NT2/D1 (cell line): Measurements from ENCODE around the gene PPIL6.

Experiments
- DNase-seq: peaks from one replicate; pipeline ENCODE4 v3.0.0-alpha.2; 2011; ENCODE audit warnings: low read depth, low spot score
- H3K27me3 ChIP-seq: 2 replicates; pipeline ENCODE4 v1.6.0; 2011; ENCODE audit warnings: mild to moderate bottlenecking; ENCODE audit not compliant: insufficient read length, insufficient read depth
- H3K36me3 ChIP-seq: 2 replicates; pipeline ENCODE4 v1.6.1; 2011; ENCODE audit warnings: mild to moderate bottlenecking, low read length, mixed read lengths; ENCODE audit not compliant: insufficient read depth, insufficient read length
- H3K4me1 ChIP-seq: 2 replicates; pipeline ENCODE4 v1.5.1; 2011; ENCODE audit not compliant: insufficient read depth, insufficient read length
- H3K4me3 ChIP-seq: 2 replicates; pipeline ENCODE4 v1.5.1; 2011; ENCODE audit warnings: low read depth; ENCODE audit not compliant: insufficient read length
- H3K9ac ChIP-seq: 2 replicates; pipeline ENCODE4 v1.6.0; 2011; ENCODE audit warnings: low read depth; ENCODE audit not compliant: insufficient read length
- H3K9me3 ChIP-seq: 2 replicates; pipeline ENCODE4 v1.5.1; 2011; ENCODE audit warnings: mild to moderate bottlenecking, low read length; ENCODE audit not compliant: insufficient read depth
- SUZ12 ChIP-seq: IDR thresholded peaks from 2 replicates; pipeline ENCODE4 v1.6.1; 2011; ENCODE audit not compliant: insufficient read length, insufficient read depth; ENCODE audit errors: extremely low read depth
- YY1 ChIP-seq: IDR thresholded peaks from 2 replicates; pipeline ENCODE4 v1.6.1; 2011; ENCODE audit not compliant: insufficient read length, insufficient read depth
- ZNF274 ChIP-seq: IDR thresholded peaks from 2 replicates; pipeline ENCODE4 v1.6.1; 2011; ENCODE audit warnings: mild to moderate bottlenecking, low read depth, low read length

The PPIL6 gene

DNA sequence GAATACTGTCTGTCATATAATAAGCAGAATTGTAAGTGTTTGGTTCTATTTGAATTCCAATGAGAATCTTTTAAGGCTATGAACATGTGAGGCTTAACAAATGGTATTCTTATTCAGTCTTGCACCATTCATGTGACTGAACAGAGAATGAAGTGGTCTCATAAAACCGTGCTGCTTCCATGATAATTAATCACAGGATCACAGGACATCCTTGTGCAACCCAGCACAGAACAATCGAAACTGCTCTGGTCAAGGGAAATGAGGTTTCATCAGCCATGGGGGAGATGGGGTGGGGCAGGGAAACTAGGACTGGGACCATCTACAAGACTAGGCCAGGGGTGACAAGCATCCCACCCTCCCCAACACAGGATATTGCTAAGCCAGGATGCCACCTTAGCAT is 6.0 kb downstream of the PPIL6 start:
- TF ChIP-seq YY1 (no peak), ZNF274 (no peak), SUZ12 (no peak)
- no peaks in the 10 kb centered on the region for H3K36me3 ChIP-seq
- DNase-seq: no peak

DNA sequence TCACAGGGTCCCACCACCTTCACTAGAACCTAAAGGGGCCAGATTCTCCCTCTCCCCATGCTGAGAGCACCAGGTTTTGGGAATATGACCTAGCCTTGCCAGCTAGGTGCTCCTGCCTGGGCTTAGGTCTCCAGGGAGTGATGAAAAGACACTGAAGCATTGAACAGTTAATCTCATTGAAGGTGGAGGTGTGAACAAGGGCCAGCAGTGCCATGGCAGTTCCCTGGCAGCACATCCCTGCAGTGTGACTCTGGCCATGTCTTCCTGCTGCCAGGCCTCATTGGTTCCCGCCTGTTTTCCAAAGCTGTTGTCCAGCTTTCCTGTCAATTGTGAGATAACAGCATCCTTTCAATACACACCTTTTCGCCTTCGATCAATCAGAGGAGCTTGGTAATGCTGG is 10.9 kb downstream of the PPIL6 start:
- TF ChIP-seq SUZ12: no peak
- no peak for TF ChIP-seq ZNF274
- TF ChIP-seq YY1: no peak
- Histone ChIP-seq H3K27me3 (no peaks in the 10 kb centered on the region), H3K36me3 (no peaks in the 10 kb centered on the region), H3K9me3 (no peaks in the 10 kb centered on the region), H3K9ac (no peak overlapping the region), H3K4me1 (no peaks in the 10 kb centered on the region), H3K4me3 (no peak overlapping the region)
- DNase-seq: no peak

More for the DNA sequence above, 6.0 kb downstream of the PPIL6 start:
- H3K4me1 ChIP-seq: peaks cover under 1% of the 10 kb centered on the region
- H3K27me3 ChIP-seq: peaks cover 1% of the 10 kb centered on the region
- H3K9me3 ChIP-seq: no peaks in the 10 kb centered on the region
- no peak overlapping the region for H3K9ac ChIP-seq
- H3K4me3 ChIP-seq: no peak overlapping the region

DNA sequence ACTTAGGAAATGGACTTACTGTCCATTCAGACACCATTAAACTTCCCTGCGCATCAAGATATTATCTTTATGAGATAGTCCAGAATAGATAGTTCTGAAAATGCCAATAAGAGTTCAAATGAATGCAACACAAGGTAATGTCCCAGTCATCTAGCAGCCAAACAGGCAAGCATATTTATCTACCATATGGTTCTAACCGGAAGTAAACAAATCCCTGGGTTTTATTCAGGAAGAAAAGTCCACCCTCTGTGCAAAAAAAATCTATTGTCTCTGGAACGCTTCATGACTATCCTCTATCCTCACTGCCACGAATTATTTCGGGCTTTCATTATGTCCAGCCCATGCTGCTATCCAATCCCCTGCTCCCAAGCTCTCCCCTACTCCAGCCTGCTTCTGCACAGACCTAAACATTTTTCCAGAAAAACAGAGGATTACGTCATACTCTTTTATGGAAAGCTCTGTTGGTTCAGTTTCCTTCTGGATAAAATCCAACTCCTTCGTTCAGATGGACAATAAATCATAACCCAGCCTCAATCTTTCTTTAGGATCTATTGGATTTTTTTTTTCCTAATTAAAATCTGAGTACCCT is 11.4 kb downstream of the PPIL6 start:
- Histone ChIP-seq H3K4me1 (no peaks in the 10 kb centered on the region), H3K4me3 (no peak overlapping the region), H3K9ac (no peak overlapping the region), H3K36me3 (no peaks in the 10 kb centered on the region), H3K9me3 (no peaks in the 10 kb centered on the region), H3K27me3 (no peaks in the 10 kb centered on the region)
- DNase-seq: no peak
- TF ChIP-seq SUZ12 (no peak), YY1 (no peak), ZNF274 (no peak)

DNA sequence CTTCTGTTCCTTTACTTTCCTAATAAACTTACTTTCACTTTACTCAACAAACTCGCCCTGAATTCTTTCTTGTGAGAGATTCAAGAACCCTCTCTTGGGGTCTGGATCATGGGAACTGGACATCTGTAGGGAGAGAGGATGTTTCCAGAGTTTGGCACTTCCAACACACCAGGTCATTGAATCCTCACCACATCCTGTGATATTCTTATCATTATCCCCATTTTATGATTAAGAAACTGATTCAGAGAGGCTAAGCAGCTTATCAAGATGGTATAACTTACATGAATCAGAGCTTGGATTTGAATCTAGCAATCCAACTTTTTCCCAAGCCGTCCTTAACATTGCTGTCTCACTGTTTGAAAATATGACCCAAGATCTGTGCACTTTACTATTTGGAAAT is 15.5 kb downstream of the PPIL6 start:
- TF ChIP-seq YY1 (no peak), ZNF274 (no peak), SUZ12 (no peak)
- no peak for DNase-seq

DNA sequence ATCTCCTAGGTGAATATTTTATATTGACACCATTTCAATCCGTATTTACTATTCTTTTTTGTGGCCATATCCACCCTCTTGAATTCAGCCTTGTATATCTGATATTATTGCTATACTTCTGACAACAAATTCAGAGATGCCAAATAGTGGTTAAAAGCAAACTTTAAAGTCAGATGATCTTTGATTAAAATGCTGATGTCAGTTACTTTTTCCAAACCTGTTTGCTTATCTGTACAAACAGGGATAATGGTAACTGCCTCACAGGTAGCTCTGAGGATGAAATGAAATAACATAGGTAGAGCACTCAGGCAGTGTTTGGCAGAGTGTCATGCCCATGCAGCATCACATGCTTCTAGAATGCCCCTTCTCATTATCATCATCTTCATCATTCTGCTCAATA is 19.2 kb downstream of the PPIL6 start:
- no peak for DNase-seq
- no peak overlapping the region for H3K4me3 ChIP-seq
- no peak for TF ChIP-seq YY1
- H3K4me1 ChIP-seq: no peaks in the 10 kb centered on the region
- H3K9ac ChIP-seq: no peak overlapping the region
- H3K27me3 ChIP-seq: no peaks in the 10 kb centered on the region
- no peaks in the 10 kb centered on the region for H3K9me3 ChIP-seq
- no peaks in the 10 kb centered on the region for H3K36me3 ChIP-seq

More for the DNA sequence above, 15.5 kb downstream of the PPIL6 start:
- no peak overlapping the region for H3K4me3 ChIP-seq
- no peaks in the 10 kb centered on the region for H3K9me3 ChIP-seq
- H3K4me1 ChIP-seq: no peaks in the 10 kb centered on the region
- H3K9ac ChIP-seq: no peak overlapping the region
- no peaks in the 10 kb centered on the region for H3K27me3 ChIP-seq
- H3K36me3 ChIP-seq: no peaks in the 10 kb centered on the region

DNA sequence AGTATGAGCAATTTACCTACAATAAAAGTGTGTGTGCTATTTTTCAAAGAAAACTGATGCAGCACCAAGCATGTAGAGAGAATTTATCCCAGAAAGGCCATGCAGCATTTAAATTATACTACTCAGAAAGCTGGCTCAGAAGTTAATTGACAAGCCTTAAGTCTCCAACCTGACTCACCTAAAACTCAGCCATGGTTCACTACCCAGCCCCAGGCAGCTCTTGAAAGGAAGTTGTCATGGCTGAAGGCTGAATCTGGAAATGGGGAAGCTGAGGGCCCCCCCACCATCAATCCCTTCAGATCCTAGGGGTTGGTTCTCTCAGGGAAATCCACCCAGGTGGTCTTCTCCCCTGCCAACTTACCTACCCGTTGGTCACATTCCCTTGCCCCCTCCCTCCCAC is 19.7 kb downstream of the PPIL6 start:
- DNase-seq: no peak
- H3K9me3 ChIP-seq: no peaks in the 10 kb centered on the region
- H3K9ac ChIP-seq: no peak overlapping the region
- no peaks in the 10 kb centered on the region for H3K36me3 ChIP-seq
- no peak for TF ChIP-seq SUZ12
- no peak for TF ChIP-seq ZNF274
- no peak for TF ChIP-seq YY1
- no peaks in the 10 kb centered on the region for H3K27me3 ChIP-seq
- no peak overlapping the region for H3K4me3 ChIP-seq
- no peaks in the 10 kb centered on the region for H3K4me1 ChIP-seq

DNA sequence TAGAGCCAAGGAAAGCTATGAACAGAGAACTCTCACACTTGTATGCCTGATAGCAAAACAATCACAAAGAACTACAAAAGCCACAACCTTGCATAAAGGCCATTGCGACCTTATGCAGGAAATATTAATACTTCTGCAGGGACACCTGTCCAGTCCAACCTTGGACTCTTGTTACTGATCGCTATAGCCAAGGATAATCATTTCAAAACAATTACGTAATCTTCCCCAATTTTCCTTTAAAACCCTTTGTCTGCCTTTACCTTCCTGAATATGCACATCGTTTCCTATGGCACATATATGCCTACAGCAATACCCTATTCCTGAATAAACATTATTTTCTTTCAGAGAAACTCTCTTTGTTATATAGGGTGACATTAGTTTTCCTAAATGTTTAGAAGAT is 22.8 kb downstream of the PPIL6 start:
- Histone ChIP-seq H3K9me3 (no peaks in the 10 kb centered on the region), H3K27me3 (no peaks in the 10 kb centered on the region), H3K9ac (no peak overlapping the region), H3K4me3 (no peak overlapping the region), H3K4me1 (no peaks in the 10 kb centered on the region), H3K36me3 (no peaks in the 10 kb centered on the region)
- DNase-seq: no peak
- no peak for TF ChIP-seq ZNF274
- no peak for TF ChIP-seq SUZ12
- TF ChIP-seq YY1: no peak
